Lung (tissue), 12 donors: ENCODE data around the gene PPP1R14B. TPM values are rescaled to one million over a fixed set of nuclear protein-coding genes. Genes with fewer than 3 reads are reported as not detected.

Experiments used
- ATAC-seq: fragments of 200-7000 bp; cut with Tn5 transposase; one replicate; pipeline ENCODE4 v1.9.1; 2020; ENCODE audit warnings: moderate number of reproducible peaks; ENCODE audit not compliant: insufficient read depth, low FRiP score
- DNase-seq, 3 donors: peaks; one replicate each; pipeline ENCODE4 v3.0.0-alpha.2; 2013 to 2017
- H3K27ac ChIP-seq, 2 donors: one replicate each; pipeline ENCODE4 v1.5.1; 2013; ENCODE audit warnings: mild to moderate bottlenecking in 2 of 2, moderate library complexity in 2 of 2, control low read depth in 1 of 2, inconsistent platforms in 1 of 2, low read depth in 1 of 2, low read length in 1 of 2
- H3K27me3 ChIP-seq, 3 donors: one replicate each; pipeline ENCODE4 v1.5.1; 2013; ENCODE audit warnings: low read length in 2 of 3; ENCODE audit not compliant: control insufficient read depth in 3 of 3, insufficient read depth in 3 of 3
- H3K36me3 ChIP-seq, 4 donors: one replicate each; pipeline ENCODE4 v1.5.1; 2013; ENCODE audit warnings: low read length in 4 of 4, mild to moderate bottlenecking in 1 of 4, moderate library complexity in 1 of 4; ENCODE audit not compliant: control insufficient read depth in 4 of 4, insufficient read depth in 4 of 4
- H3K4me1 ChIP-seq, 5 donors: one replicate each; pipeline ENCODE4 v1.5.1; 2013; ENCODE audit warnings: low read length in 5 of 5, mild to moderate bottlenecking in 2 of 5, moderate library complexity in 1 of 5; ENCODE audit not compliant: control insufficient read depth in 5 of 5, insufficient read depth in 5 of 5
- H3K4me3 ChIP-seq: one replicate; pipeline ENCODE4 v1.5.1; 2013; ENCODE audit warnings: mild to moderate bottlenecking, control low read depth, moderate library complexity
- H3K9ac ChIP-seq, 2 donors: one replicate each; pipeline ENCODE4 v1.5.1; 2013; ENCODE audit warnings: low read length in 2 of 2, control low read depth in 1 of 2; ENCODE audit not compliant: insufficient read depth in 1 of 2
- H3K9me3 ChIP-seq, 4 donors: one replicate each; pipeline ENCODE4 v1.5.1; 2013; ENCODE audit warnings: low read length in 3 of 4, mild to moderate bottlenecking in 1 of 4, moderate library complexity in 1 of 4; ENCODE audit not compliant: control insufficient read depth in 4 of 4, insufficient read depth in 3 of 4
- WGBS, 2 donors: extraction: QIAGEN DNeasy Blood & Tissue Kit; methylation state at CpG; one replicate each; pipeline ENCODE4 v1.1.7; 2013; 5-methylcytosine and 5-hydroxymethylcytosine counted together
- polyA plus RNA-seq, 2 donors: library from polyadenylated mRNA; stranded (reverse); fragments of 200-250 nt; gene quantifications; one replicate each; pipeline ENCODE4 v1.2.1, GENCODE V29; 2013
- total RNA-seq, 2 donors: library from RNA; depleted of rRNA in 1 of 2; stranded (reverse); fragments of >200 nt in 1 of 2; gene quantifications; one replicate each; pipeline ENCODE4 v1.2.1, GENCODE V29; 2014 to 2021
- TF ChIP-seq, protein P1 (sequence below): IDR thresholded peaks from 2 replicates; pipeline ENCODE4 v1.5.1; 2012; ENCODE audit warnings: mild to moderate bottlenecking; ENCODE audit errors: control extremely low read depth, extremely low read depth
- donor health status: control.
- donor health status: control.
- donor health status: Bipolar disorder and iron deficiency.
- donor health status: healthy.
- donor health status: DM: yes; HTN: yes; CAD: no.

The PPP1R14B gene
- total and polyA plus RNA-seq, 4 donors = 28.2 to 241 (median 152) TPM

DNA sequence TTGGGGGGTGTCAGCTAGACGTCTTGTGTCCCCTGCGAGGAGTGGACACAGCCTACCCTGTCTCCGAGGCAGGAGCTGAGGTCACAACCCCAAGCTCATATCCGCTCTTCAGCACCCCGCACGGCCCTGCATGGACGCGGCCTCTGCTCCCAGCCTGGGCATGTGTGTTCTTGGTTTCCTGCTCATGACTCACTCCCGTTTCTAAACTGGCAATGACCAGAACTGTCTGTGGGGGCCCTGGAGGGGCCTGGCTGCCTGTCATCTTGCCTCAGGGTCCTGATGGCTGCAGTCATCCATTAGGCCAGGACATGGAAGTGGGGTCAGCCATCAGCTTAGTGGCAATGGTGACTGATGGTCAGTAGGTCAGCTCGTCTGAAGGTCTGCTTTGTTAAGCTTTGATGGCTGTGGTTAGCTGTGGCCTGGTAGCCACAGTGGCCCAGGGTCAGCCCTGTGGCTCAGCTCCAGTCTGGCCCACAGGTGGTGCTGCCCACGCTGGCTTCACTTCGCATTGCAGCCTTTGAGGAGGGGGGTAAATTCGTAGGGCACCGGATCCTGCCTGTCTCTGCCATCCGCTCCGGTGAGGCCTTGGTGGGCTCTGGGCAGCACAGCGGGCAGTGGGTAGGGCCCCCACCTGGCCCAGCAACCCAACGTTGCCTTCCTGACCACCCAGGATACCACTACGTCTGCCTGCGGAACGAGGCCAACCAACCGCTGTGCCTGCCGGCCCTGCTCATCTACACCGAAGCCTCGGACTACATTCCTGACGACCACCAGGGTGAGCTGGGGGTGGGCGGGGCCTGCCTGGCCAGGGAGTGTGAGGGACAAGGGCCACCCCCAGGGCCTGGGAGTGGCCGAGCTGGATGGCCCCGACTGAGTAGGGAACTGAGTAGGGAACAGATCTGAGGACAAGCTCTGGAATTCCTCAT, 16.5 kb upstream of the PPP1R14B start:
- 86 to 87% methylated on average over 29 of the region's 29 CpGs for WGBS, 2 donors
- Histone ChIP-seq H3K27me3 (no peaks in the 10 kb centered on the region), H3K4me3 (no peak overlapping the region), H3K4me1 (peaks cover 0 to 5% (median 2%) of the 10 kb centered on the region in 5 donors), H3K36me3 (peaks cover 2 to 76% (median 20%) of the 10 kb centered on the region in 4 donors), H3K27ac (no peak overlapping the region), H3K9ac (no peak overlapping the region), H3K9me3 (no peaks in the 10 kb centered on the region)
- ATAC-seq = no peak
- DNase-seq = no peak
- TF ChIP-seq, protein P1, sequence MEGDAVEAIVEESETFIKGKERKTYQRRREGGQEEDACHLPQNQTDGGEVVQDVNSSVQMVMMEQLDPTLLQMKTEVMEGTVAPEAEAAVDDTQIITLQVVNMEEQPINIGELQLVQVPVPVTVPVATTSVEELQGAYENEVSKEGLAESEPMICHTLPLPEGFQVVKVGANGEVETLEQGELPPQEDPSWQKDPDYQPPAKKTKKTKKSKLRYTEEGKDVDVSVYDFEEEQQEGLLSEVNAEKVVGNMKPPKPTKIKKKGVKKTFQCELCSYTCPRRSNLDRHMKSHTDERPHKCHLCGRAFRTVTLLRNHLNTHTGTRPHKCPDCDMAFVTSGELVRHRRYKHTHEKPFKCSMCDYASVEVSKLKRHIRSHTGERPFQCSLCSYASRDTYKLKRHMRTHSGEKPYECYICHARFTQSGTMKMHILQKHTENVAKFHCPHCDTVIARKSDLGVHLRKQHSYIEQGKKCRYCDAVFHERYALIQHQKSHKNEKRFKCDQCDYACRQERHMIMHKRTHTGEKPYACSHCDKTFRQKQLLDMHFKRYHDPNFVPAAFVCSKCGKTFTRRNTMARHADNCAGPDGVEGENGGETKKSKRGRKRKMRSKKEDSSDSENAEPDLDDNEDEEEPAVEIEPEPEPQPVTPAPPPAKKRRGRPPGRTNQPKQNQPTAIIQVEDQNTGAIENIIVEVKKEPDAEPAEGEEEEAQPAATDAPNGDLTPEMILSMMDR = no peak

DNA sequence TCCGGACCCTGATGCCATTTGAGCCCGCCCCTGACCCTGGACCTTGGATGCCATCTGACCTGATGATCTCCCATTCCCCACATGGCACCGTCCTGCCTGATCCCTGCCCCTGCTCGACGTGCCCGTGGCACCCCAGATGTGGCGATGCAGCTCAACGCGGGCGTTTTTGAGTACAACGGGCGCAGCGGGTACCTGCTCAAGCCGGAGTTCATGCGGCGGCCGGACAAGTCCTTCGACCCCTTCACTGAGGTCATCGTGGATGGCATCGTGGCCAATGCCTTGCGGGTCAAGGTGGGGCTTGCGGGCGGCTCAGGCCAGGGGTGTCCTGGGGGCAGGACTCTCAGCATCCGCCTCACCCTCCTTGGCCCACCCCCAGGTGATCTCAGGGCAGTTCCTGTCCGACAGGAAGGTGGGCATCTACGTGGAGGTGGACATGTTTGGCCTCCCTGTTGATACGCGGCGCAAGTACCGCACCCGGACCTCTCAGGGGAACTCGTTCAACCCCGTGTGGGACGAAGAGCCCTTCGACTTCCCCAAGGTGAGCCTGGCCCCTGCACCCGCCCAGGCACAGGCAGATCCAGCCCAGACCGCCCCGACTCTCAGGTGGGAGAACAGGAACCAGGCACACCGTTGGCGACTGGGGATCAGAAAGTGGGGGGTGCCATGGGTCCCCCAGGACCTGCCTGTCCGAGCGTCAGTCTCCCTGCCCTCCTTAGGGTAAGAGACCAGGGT, 15.7 kb upstream of the PPP1R14B start:
- Histone ChIP-seq H3K4me1 (no peaks in the 10 kb centered on the region), H3K36me3 (peaks cover 2 to 80% (median 22%) of the 10 kb centered on the region in 4 donors), H3K27ac (no peak overlapping the region), H3K4me3 (no peak overlapping the region), H3K27me3 (no peaks in the 10 kb centered on the region), H3K9me3 (no peaks in the 10 kb centered on the region), H3K9ac (no peak overlapping the region)
- WGBS, 2 donors = 94 to 95% methylated on average over 42 of the region's 42 CpGs
- no peak for ATAC-seq
- TF ChIP-seq, protein P1 = no peak
- no peak for DNase-seq

DNA sequence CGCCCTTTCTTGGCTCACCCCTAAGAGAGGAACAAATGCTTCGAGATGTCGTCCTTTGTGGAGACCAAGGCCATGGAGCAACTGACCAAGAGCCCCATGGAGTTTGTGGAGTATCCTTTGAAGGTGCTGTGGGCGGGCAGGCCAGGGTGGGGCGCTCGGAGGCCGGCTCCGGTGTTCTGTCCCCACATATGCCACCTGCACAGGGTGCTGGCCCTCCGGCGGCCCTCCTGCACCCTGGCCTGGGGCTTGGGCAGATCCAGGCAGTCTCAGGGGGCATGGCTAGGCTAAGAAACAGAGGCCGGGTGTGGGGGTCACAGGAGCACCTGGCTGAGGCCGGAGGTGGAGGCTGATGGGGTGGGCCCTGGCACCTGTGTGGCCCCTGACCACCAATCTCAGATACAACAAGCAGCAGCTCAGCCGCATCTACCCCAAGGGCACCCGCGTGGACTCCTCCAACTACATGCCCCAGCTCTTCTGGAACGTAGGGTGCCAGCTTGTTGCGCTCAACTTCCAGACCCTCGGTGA, 14.9 kb upstream of the PPP1R14B start:
- DNase-seq = no peak
- no peaks in the 10 kb centered on the region for H3K4me1 ChIP-seq
- no peak overlapping the region for H3K9ac ChIP-seq
- no peaks in the 10 kb centered on the region for H3K27me3 ChIP-seq
- no peak overlapping the region for H3K27ac ChIP-seq
- H3K9me3 ChIP-seq = no peaks in the 10 kb centered on the region
- TF ChIP-seq, protein P1 = no peak
- no peak overlapping the region for H3K4me3 ChIP-seq
- 94 to 97% methylated on average over 18 of the region's 18 CpGs for WGBS, 2 donors
- no peak for ATAC-seq
- H3K36me3 ChIP-seq = peaks cover 2 to 79% (median 23%) of the 10 kb centered on the region in 4 donors
